Measurements from ENCODE around the gene UNC5C.

DNA sequence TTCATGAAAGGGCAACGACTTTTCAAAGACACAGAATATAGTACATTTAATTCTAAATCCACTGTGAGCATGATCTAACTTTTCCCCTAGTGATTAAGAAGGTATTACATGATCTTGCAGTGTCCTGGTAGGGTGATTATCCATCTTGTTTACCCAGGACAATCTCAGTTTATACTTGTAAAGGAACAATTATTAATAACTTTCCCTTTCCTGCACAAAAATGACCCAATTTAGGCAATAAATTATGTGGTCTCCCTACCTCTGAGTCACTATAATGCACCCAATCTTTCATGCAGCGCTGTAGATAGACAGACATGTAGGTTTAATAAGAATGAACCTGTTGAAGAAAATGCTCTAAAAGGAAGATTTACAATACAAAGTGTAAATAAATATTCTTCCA, 22.7 kb downstream of the UNC5C start:
- TF ChIP-seq, protein P1, sequence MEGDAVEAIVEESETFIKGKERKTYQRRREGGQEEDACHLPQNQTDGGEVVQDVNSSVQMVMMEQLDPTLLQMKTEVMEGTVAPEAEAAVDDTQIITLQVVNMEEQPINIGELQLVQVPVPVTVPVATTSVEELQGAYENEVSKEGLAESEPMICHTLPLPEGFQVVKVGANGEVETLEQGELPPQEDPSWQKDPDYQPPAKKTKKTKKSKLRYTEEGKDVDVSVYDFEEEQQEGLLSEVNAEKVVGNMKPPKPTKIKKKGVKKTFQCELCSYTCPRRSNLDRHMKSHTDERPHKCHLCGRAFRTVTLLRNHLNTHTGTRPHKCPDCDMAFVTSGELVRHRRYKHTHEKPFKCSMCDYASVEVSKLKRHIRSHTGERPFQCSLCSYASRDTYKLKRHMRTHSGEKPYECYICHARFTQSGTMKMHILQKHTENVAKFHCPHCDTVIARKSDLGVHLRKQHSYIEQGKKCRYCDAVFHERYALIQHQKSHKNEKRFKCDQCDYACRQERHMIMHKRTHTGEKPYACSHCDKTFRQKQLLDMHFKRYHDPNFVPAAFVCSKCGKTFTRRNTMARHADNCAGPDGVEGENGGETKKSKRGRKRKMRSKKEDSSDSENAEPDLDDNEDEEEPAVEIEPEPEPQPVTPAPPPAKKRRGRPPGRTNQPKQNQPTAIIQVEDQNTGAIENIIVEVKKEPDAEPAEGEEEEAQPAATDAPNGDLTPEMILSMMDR (IDR thresholded peaks at IDR 0.05) = no peak
- no peak for TF ChIP-seq POLR2AphosphoS5 (IDR thresholded peaks at IDR 0.05; ENCODE audit: low read depth, low read length)

All from Panc1 (cell line).